GM23338 (cell line): ENCODE results near the gene FAM227B. TPM values are rescaled to one million over a fixed set of nuclear protein-coding genes. Genes with fewer than 3 reads are reported as not detected.

Experiments
- ATAC-seq: fragments of 200-7000 bp; cut with Tn5 transposase; 3 replicates; pipeline ENCODE4 v1.9.1; 2020
- DNase-seq: peaks from one replicate; pipeline ENCODE4 v3.0.0-alpha.2; 2015; ENCODE audit warnings: low spot score
- H2AFZ ChIP-seq: fragments of 200-600 bp; sonication (generic); 2 replicates; pipeline ENCODE4 v1.8.0; 2016; ENCODE audit warnings: antibody characterized with exemption, mild to moderate bottlenecking, moderate library complexity
- H3F3A ChIP-seq: fragments of 200-600 bp; sonication (generic); replicated peaks from 2 replicates; pipeline ENCODE4 v1.8.0; 2017; ENCODE audit warnings: antibody characterized with exemption, mixed run types, low read depth
- H3K27ac ChIP-seq: fragments of 200-600 bp; sonication (generic); 2 replicates; pipeline ENCODE4 v1.6.1; 2016; ENCODE audit warnings: low read depth
- H3K27me3 ChIP-seq: fragments of 200-600 bp; sonication (generic); 2 replicates; pipeline ENCODE4 v1.8.0; 2016; ENCODE audit warnings: mild to moderate bottlenecking, mixed run types, moderate library complexity; ENCODE audit not compliant: insufficient read depth
- H3K36me3 ChIP-seq: fragments of 200-600 bp; sonication (generic); 2 replicates; pipeline ENCODE4 v1.8.0; 2016; ENCODE audit warnings: mild to moderate bottlenecking; ENCODE audit not compliant: insufficient read depth
- H3K4me1 ChIP-seq: fragments of 200-600 bp; sonication (generic); 2 replicates; pipeline ENCODE4 v1.8.0; 2016; ENCODE audit warnings: mild to moderate bottlenecking, moderate library complexity; ENCODE audit not compliant: insufficient read depth
- H3K4me2 ChIP-seq: fragments of 200-600 bp; sonication (generic); 2 replicates; pipeline ENCODE4 v1.7.1; 2017; ENCODE audit warnings: mixed run types
- H3K4me3 ChIP-seq: fragments of 200-600 bp; sonication (generic); 2 replicates; pipeline ENCODE4 v1.6.1; 2016; ENCODE audit warnings: mixed run types
- H3K79me2 ChIP-seq: fragments of 200-600 bp; sonication (generic); replicated peaks from 2 replicates; pipeline ENCODE4 v1.8.0; 2017; ENCODE audit warnings: mild to moderate bottlenecking; ENCODE audit not compliant: insufficient read depth
- H3K9me2 ChIP-seq: fragments of 200-600 bp; sonication (generic); 2 replicates; pipeline ENCODE4 v1.8.0; 2017; ENCODE audit not compliant: insufficient read depth
- H4K20me1 ChIP-seq: fragments of 200-600 bp; sonication (generic); replicated peaks from 2 replicates; pipeline ENCODE4 v1.8.0; 2017; ENCODE audit warnings: mild to moderate bottlenecking; ENCODE audit not compliant: insufficient read depth
- H3K27ac Mint-ChIP-seq: 2 replicates; pipeline ENCODE4 v1.8.0; 2020; ENCODE audit warnings: inconsistent platforms, mild to moderate bottlenecking, moderate library complexity, mixed read lengths
- H3K27me3 Mint-ChIP-seq: 3 replicates; pipeline ENCODE4 v1.8.0; 2022; ENCODE audit warnings: low read depth, mild to moderate bottlenecking, moderate library complexity, mixed read lengths, inconsistent platforms; ENCODE audit not compliant: insufficient read depth, poor library complexity
- H3K36me3 Mint-ChIP-seq: 3 replicates; pipeline ENCODE4 v1.8.0; 2021; ENCODE audit warnings: low read depth, mild to moderate bottlenecking, inconsistent platforms, moderate library complexity, mixed read lengths
- H3K4me1 Mint-ChIP-seq: 3 replicates; pipeline ENCODE4 v1.8.0; 2020; ENCODE audit warnings: mild to moderate bottlenecking, inconsistent platforms, mixed read lengths
- H3K4me3 Mint-ChIP-seq: 3 replicates; pipeline ENCODE4 v1.8.0; 2021; ENCODE audit warnings: moderate library complexity, mild to moderate bottlenecking, inconsistent platforms, mixed read lengths
- H3K9me3 Mint-ChIP-seq: 3 replicates; pipeline ENCODE4 v1.8.0; 2020; ENCODE audit warnings: moderate library complexity, mild to moderate bottlenecking, inconsistent platforms, mixed read lengths
- CREB1 ChIP-seq: fragments of 250-450 bp; sonication (Bioruptor Pico); IDR thresholded peaks from 2 replicates; pipeline ENCODE4 v1.5.0; 2020; ENCODE audit warnings: low read depth, mild to moderate bottlenecking, moderate library complexity
- EZH2 ChIP-seq: fragments of 200-600 bp; sonication (generic); IDR thresholded peaks from one replicate; pipeline ENCODE4 v1.8.0; 2017; ENCODE audit warnings: antibody characterized with exemption, mild to moderate bottlenecking, low read depth; ENCODE audit not compliant: unreplicated experiment
- EZH2phosphoT487 ChIP-seq: fragments of 200-600 bp; sonication (generic); IDR thresholded peaks from one replicate; pipeline ENCODE4 v1.8.1; 2018; ENCODE audit warnings: antibody characterized with exemption; ENCODE audit not compliant: unreplicated experiment
- STAT1 ChIP-seq: IDR thresholded peaks from one replicate; pipeline ENCODE4 v1.6.1; 2016; ENCODE audit warnings: antibody characterized with exemption; ENCODE audit not compliant: unreplicated experiment
- polyA plus RNA-seq: library from polyadenylated mRNA; unstranded; fragments of >200 nt; fragmentation: Nextera tagmentation; extraction: Ambion mirVana; gene quantifications from 2 replicates; pipeline ENCODE4 v1.2.1, GENCODE V29; 2016
- total RNA-seq: library from RNA; depleted of rRNA; stranded (reverse); fragments of >200 nt; shearing (Covaris generic); gene quantifications from 2 replicates; pipeline ENCODE4 v1.2.3, GENCODE V29; 2014
- TF ChIP-seq, protein P1 (sequence below): fragments of 250-450 bp; sonication (Bioruptor Pico); IDR thresholded peaks from 2 replicates; pipeline ENCODE4 v1.5.0; 2020; ENCODE audit warnings: mild to moderate bottlenecking, moderate library complexity
- TF ChIP-seq, protein P2 (sequence below): IDR thresholded peaks from one replicate; pipeline ENCODE4 v1.6.1; 2018; ENCODE audit warnings: antibody characterized with exemption; ENCODE audit not compliant: unreplicated experiment
- TF ChIP-seq, protein P3 (sequence below), 2 experiments: fragments of 200-600 bp in 1 of 2; sonication (generic) in 1 of 2; conservative IDR thresholded peaks; 2 replicates each; pipeline versions ENCODE4 v1.5.1 to v1.6.1; 2016 to 2017; ENCODE audit warnings: antibody characterized with exemption in 2 of 2, low read depth in 2 of 2, mild to moderate bottlenecking in 2 of 2, moderate library complexity in 1 of 2

FAM227B gene
- total and polyA plus RNA-seq, 2 experiments from 2014 or later = 2.6 to 10.2 TPM

DNA sequence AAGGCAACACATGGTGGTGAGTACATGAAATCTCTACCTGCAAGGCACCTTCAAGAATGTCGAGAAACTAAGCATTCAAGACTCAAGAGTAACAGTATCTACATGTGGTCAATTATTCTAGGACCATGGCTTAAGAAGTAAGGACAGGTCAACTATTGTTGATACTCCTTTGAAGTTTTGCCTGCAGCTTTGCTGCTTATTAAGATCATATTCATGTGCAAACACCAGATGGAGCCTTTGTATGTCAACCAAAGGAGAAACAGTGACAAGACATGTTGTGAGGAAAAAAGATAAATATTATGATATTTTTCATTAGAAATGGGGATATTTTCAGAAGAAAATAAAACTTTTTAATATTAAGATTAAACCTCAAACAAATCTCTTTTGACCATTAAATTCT is 249.8 kb downstream of the FAM227B start (continued):
- TF ChIP-seq, protein P1, sequence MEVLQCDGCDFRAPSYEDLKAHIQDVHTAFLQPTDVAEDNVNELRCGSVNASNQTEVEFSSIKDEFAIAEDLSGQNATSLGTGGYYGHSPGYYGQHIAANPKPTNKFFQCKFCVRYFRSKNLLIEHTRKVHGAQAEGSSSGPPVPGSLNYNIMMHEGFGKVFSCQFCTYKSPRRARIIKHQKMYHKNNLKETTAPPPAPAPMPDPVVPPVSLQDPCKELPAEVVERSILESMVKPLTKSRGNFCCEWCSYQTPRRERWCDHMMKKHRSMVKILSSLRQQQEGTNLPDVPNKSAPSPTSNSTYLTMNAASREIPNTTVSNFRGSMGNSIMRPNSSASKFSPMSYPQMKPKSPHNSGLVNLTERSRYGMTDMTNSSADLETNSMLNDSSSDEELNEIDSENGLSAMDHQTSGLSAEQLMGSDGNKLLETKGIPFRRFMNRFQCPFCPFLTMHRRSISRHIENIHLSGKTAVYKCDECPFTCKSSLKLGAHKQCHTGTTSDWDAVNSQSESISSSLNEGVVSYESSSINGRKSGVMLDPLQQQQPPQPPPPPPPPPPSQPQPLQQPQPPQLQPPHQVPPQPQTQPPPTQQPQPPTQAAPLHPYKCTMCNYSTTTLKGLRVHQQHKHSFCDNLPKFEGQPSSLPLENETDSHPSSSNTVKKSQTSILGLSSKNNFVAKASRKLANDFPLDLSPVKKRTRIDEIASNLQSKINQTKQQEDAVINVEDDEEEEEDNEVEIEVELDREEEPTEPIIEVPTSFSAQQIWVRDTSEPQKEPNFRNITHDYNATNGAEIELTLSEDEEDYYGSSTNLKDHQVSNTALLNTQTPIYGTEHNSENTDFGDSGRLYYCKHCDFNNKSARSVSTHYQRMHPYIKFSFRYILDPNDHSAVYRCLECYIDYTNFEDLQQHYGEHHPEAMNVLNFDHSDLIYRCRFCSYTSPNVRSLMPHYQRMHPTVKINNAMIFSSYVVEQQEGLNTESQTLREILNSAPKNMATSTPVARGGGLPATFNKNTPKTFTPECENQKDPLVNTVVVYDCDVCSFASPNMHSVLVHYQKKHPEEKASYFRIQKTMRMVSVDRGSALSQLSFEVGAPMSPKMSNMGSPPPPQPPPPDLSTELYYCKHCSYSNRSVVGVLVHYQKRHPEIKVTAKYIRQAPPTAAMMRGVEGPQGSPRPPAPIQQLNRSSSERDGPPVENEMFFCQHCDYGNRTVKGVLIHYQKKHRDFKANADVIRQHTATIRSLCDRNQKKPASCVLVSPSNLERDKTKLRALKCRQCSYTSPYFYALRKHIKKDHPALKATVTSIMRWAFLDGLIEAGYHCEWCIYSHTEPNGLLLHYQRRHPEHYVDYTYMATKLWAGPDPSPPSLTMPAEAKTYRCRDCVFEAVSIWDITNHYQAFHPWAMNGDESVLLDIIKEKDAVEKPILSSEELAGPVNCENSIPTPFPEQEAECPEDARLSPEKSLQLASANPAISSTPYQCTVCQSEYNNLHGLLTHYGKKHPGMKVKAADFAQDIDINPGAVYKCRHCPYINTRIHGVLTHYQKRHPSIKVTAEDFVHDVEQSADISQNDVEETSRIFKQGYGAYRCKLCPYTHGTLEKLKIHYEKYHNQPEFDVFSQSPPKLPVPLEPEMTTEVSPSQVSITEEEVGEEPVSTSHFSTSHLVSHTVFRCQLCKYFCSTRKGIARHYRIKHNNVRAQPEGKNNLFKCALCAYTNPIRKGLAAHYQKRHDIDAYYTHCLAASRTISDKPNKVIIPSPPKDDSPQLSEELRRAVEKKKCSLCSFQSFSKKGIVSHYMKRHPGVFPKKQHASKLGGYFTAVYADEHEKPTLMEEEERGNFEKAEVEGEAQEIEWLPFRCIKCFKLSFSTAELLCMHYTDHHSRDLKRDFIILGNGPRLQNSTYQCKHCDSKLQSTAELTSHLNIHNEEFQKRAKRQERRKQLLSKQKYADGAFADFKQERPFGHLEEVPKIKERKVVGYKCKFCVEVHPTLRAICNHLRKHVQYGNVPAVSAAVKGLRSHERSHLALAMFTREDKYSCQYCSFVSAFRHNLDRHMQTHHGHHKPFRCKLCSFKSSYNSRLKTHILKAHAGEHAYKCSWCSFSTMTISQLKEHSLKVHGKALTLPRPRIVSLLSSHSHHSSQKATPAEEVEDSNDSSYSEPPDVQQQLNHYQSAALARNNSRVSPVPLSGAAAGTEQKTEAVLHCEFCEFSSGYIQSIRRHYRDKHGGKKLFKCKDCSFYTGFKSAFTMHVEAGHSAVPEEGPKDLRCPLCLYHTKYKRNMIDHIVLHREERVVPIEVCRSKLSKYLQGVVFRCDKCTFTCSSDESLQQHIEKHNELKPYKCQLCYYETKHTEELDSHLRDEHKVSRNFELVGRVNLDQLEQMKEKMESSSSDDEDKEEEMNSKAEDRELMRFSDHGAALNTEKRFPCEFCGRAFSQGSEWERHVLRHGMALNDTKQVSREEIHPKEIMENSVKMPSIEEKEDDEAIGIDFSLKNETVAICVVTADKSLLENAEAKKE (CRISPR knock-in tag) = no peak
- TF ChIP-seq EZH2 (no peak), STAT1 (no peak)
- TF ChIP-seq, protein P2, sequence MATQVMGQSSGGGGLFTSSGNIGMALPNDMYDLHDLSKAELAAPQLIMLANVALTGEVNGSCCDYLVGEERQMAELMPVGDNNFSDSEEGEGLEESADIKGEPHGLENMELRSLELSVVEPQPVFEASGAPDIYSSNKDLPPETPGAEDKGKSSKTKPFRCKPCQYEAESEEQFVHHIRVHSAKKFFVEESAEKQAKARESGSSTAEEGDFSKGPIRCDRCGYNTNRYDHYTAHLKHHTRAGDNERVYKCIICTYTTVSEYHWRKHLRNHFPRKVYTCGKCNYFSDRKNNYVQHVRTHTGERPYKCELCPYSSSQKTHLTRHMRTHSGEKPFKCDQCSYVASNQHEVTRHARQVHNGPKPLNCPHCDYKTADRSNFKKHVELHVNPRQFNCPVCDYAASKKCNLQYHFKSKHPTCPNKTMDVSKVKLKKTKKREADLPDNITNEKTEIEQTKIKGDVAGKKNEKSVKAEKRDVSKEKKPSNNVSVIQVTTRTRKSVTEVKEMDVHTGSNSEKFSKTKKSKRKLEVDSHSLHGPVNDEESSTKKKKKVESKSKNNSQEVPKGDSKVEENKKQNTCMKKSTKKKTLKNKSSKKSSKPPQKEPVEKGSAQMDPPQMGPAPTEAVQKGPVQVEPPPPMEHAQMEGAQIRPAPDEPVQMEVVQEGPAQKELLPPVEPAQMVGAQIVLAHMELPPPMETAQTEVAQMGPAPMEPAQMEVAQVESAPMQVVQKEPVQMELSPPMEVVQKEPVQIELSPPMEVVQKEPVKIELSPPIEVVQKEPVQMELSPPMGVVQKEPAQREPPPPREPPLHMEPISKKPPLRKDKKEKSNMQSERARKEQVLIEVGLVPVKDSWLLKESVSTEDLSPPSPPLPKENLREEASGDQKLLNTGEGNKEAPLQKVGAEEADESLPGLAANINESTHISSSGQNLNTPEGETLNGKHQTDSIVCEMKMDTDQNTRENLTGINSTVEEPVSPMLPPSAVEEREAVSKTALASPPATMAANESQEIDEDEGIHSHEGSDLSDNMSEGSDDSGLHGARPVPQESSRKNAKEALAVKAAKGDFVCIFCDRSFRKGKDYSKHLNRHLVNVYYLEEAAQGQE = no peak

DNA sequence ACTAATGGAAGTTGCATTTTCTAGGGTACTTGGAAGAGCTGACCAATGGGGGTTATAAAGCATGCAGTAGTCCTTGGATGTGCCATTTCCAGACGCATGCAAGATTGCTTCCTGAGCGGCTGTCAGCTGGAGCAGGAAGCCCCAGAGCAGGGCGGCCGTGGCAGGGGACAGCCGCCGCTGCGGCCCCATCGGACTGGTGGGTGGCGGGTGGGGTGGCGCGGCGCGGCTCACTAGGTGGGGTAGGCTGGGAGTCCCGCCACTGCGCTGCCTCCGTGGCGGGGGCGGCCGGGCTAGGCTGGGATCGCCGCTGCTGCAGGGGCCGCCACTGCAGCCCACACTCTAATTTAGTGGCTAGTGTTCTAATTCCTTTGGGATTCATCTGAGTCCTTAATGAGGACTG is 254.1 kb downstream of the FAM227B start:
- H3F3A ChIP-seq = no peaks in the 10 kb centered on the region
- DNase-seq = no peak
- Mint-ChIP-seq H3K27ac (no peak overlapping the region), H3K27me3 (no peaks in the 10 kb centered on the region), H3K4me1 (no peaks in the 10 kb centered on the region; the same call in 2 of the 3 replicates), H3K9me3 (no peaks in the 10 kb centered on the region), H3K36me3 (no peaks in the 10 kb centered on the region), H3K4me3 (no peak overlapping the region)
- no peak overlapping the region for H3K4me2 ChIP-seq
- no peaks in the 10 kb centered on the region for H3K79me2 ChIP-seq
- H3K36me3 ChIP-seq = no peaks in the 10 kb centered on the region
- H3K9me2 ChIP-seq = peaks cover 3% of the 10 kb centered on the region; the same call in 1 of the 2 replicates
- H2AFZ ChIP-seq = no peak overlapping the region
- ATAC-seq = no peak
- H3K4me1 ChIP-seq = no peaks in the 10 kb centered on the region
- no peak overlapping the region for H3K4me3 ChIP-seq
- no peak overlapping the region for H3K27ac ChIP-seq
- H3K27me3 ChIP-seq = no peaks in the 10 kb centered on the region
- H4K20me1 ChIP-seq = no peaks in the 10 kb centered on the region
- TF ChIP-seq EZH2phosphoT487 (no peak), CREB1 (CRISPR knock-in tag) (no peak)
- TF ChIP-seq, protein P2 = no peak
- TF ChIP-seq, protein P3, sequence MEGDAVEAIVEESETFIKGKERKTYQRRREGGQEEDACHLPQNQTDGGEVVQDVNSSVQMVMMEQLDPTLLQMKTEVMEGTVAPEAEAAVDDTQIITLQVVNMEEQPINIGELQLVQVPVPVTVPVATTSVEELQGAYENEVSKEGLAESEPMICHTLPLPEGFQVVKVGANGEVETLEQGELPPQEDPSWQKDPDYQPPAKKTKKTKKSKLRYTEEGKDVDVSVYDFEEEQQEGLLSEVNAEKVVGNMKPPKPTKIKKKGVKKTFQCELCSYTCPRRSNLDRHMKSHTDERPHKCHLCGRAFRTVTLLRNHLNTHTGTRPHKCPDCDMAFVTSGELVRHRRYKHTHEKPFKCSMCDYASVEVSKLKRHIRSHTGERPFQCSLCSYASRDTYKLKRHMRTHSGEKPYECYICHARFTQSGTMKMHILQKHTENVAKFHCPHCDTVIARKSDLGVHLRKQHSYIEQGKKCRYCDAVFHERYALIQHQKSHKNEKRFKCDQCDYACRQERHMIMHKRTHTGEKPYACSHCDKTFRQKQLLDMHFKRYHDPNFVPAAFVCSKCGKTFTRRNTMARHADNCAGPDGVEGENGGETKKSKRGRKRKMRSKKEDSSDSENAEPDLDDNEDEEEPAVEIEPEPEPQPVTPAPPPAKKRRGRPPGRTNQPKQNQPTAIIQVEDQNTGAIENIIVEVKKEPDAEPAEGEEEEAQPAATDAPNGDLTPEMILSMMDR (conservative IDR thresholded peaks at IDR 0.05; ENCODE audit: low read depth in 2 of 2) = no peak
